GM21423 (cell line): ENCODE results near the gene UROC1.
"Not testable (repeated sequence)": the region's sequence is repeated elsewhere in the genome, so short reads cannot be mapped to it uniquely, and the experiment has no call there.

Experiments used
- ATAC-seq: cut with Tn5 transposase; IDR thresholded peaks from one replicate; pipeline ENCODE4 v1.9.1; 2021; ENCODE audit warnings: mild to moderate bottlenecking, moderate library complexity; ENCODE audit not compliant: unreplicated experiment

The UROC1 gene

GRCh38 chr3:126547721-126548120 lies 30.1 kb upstream of the UROC1 start:
- ATAC-seq = no peak

- ATAC-seq = no peak
Observed at GRCh38 chr3:126546549-126547239, 29.1 kb upstream of the UROC1 start.

- ATAC-seq = no peak
Observed at GRCh38 chr3:126546013-126546412, 28.4 kb upstream of the UROC1 start.

- no peak for ATAC-seq
Observed at GRCh38 chr3:126545544-126545943, 28.0 kb upstream of the UROC1 start.

GRCh38 chr3:126544596-126545281 lies 27.2 kb upstream of the UROC1 start:
- no peak for ATAC-seq

- ATAC-seq = no peak
Observed at GRCh38 chr3:126543457-126544061, 26.0 kb upstream of the UROC1 start.

- ATAC-seq = no peak
Observed at GRCh38 chr3:126542340-126543241, 25.0 kb upstream of the UROC1 start.

- ATAC-seq = no peak
Observed at GRCh38 chr3:126541628-126542339, 24.2 kb upstream of the UROC1 start.

- no peak for ATAC-seq
Observed at GRCh38 chr3:126540951-126541627, 23.5 kb upstream of the UROC1 start.

GRCh38 chr3:126540342-126540849 lies 22.8 kb upstream of the UROC1 start:
- no peak for ATAC-seq

- no peak for ATAC-seq
Observed at GRCh38 chr3:126539558-126540250, 22.1 kb upstream of the UROC1 start.

- ATAC-seq = no peak
Observed at GRCh38 chr3:126538966-126539365, 21.4 kb upstream of the UROC1 start.

GRCh38 chr3:126538316-126538715 lies 20.7 kb upstream of the UROC1 start:
- no peak for ATAC-seq

GRCh38 chr3:126537730-126538281 lies 20.2 kb upstream of the UROC1 start:
- ATAC-seq = no peak

GRCh38 chr3:126537116-126537729 lies 19.6 kb upstream of the UROC1 start:
- no peak for ATAC-seq

- ATAC-seq = no peak
Observed at GRCh38 chr3:126536126-126536525, 18.6 kb upstream of the UROC1 start.

- no peak for ATAC-seq
Observed at GRCh38 chr3:126535636-126536035, 18.1 kb upstream of the UROC1 start.

GRCh38 chr3:126534716-126535115 lies 17.1 kb upstream of the UROC1 start:
- not testable (repeated sequence) for ATAC-seq
